ENCODE measurements around the gene ARHGEF26. TPM values are rescaled to one million over a fixed set of nuclear protein-coding genes. Genes with fewer than 3 reads are reported as not detected.

ARHGEF26 gene
- polyA plus RNA-seq, result 6.3 and 10.9 TPM in 2 replicates

GRCh38 chr3:154120961-154121700 lies at the start of gene ARHGEF26:
TSS of gene ARHGEF26 (plus strand) at chr3:154121390. CDS start at chr3:154121993, 603 bp downstream.

Other genes starting within 250 kb of the ARHGEF26 start
- gene DHX36, start 203.1 kb downstream of the ARHGEF26 start, polyA plus RNA-seq, result 78.0 and 94.6 TPM in 2 replicates